LNCAP (cell line): Measurements from ENCODE around the gene ZBTB38.

Experiments
- TF ChIP-seq, protein P1 (sequence below): fragments of 450-650 bp; IDR thresholded peaks from 2 replicates; pipeline ENCODE4 v1.5.1; 2017; ENCODE audit warnings: mild to moderate bottlenecking

The ZBTB38 gene

GRCh38 chr3:141336672-141337522 is 31.4 kb upstream of the ZBTB38 start:
- TF ChIP-seq, protein P1, sequence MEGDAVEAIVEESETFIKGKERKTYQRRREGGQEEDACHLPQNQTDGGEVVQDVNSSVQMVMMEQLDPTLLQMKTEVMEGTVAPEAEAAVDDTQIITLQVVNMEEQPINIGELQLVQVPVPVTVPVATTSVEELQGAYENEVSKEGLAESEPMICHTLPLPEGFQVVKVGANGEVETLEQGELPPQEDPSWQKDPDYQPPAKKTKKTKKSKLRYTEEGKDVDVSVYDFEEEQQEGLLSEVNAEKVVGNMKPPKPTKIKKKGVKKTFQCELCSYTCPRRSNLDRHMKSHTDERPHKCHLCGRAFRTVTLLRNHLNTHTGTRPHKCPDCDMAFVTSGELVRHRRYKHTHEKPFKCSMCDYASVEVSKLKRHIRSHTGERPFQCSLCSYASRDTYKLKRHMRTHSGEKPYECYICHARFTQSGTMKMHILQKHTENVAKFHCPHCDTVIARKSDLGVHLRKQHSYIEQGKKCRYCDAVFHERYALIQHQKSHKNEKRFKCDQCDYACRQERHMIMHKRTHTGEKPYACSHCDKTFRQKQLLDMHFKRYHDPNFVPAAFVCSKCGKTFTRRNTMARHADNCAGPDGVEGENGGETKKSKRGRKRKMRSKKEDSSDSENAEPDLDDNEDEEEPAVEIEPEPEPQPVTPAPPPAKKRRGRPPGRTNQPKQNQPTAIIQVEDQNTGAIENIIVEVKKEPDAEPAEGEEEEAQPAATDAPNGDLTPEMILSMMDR, result no peak

- TF ChIP-seq, protein P1, result no peak
These were observed 30.8 kb upstream of the ZBTB38 start for GRCh38 chr3:141337523-141337854.

- TF ChIP-seq, protein P1, result no peak
These were observed 30.3 kb upstream of the ZBTB38 start for GRCh38 chr3:141337991-141338390.

- TF ChIP-seq, protein P1, result no peak
These were observed 29.4 kb upstream of the ZBTB38 start for GRCh38 chr3:141338881-141339280.

- TF ChIP-seq, protein P1, result no peak
These were observed 26.8 kb upstream of the ZBTB38 start for GRCh38 chr3:141341536-141341935.

DNA sequence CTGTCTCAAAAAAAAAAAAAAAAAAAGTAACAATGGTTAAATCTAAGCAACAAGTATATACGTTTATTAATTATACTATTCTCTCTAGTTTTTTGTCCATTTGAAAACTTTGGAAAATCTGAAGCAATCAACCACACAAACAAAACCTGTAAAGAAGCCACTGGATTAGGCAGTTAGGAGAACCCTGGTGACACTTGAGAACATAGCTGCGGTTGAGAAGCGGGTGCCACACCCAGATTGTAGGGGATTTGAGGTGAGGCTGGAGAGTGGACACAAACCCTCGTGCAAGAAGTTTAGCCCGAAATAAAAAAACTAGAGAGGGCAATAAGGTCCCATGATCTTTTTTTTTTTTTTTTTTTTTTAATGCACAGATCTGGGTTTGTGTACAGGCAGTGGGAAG is 25.9 kb upstream of the ZBTB38 start:
- TF ChIP-seq, protein P1, result no peak

- TF ChIP-seq, protein P1, result no peak
These were observed 25.2 kb upstream of the ZBTB38 start for GRCh38 chr3:141343077-141343476.

DNA sequence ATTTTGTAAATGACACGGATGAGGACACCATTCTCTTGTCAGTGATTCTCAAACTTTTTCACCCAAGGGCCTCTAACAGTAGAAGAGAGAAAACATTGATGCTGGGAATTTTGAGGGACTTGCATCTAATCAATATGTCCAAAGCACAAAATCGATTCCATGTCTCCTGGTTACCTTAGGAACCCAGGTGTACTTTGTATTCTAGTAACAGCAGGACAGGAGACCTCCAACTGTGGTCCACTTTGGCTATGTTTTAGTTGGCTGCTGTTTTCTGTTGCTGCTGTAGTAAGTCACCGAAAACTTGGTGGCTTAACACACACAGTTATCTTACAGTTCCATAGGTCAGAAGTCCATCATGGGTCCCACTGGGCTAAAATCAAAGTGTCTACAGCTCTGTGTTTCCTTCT is 24.4 kb upstream of the ZBTB38 start:
- TF ChIP-seq, protein P1, result no peak
